Right cardiac atrium (tissue), 5 donors: ENCODE results near the gene KDM2B. TPM values are rescaled to one million over a fixed set of nuclear protein-coding genes. Genes with fewer than 3 reads are reported as not detected.
"Not testable (repeated sequence)": the region's sequence is repeated elsewhere in the genome, so short reads cannot be mapped to it uniquely, and the experiment has no call there.

Source experiments
- ATAC-seq, 2 donors: fragments of 200-7000 bp; cut with Tn5 transposase; one replicate each; pipeline versions ENCODE4 v1.8.0 to v1.9.1; 2020; ENCODE audit warnings: moderate library complexity in 2 of 2, mild to moderate bottlenecking in 1 of 2
- DNase-seq, 3 donors: peaks; one replicate each; pipeline ENCODE4 v3.0.0-alpha.2; 2020
- H3K27ac ChIP-seq: one replicate; pipeline ENCODE4 v1.5.1; 2013; ENCODE audit warnings: mild to moderate bottlenecking, low read length, control low read depth, moderate library complexity
- H3K27me3 ChIP-seq: one replicate; pipeline ENCODE4 v1.6.1; 2013; ENCODE audit not compliant: control insufficient read depth, insufficient read depth
- H3K4me1 ChIP-seq: one replicate; pipeline ENCODE4 v1.6.1; 2013; ENCODE audit warnings: low read length; ENCODE audit not compliant: control insufficient read depth, insufficient read depth
- H3K4me3 ChIP-seq: one replicate; pipeline ENCODE4 v1.5.1; 2013; ENCODE audit warnings: low read length, control low read depth
- H3K9me3 ChIP-seq: one replicate; pipeline ENCODE4 v1.6.1; 2013; ENCODE audit warnings: low read length; ENCODE audit not compliant: control insufficient read depth
- WGBS: extraction: QIAGEN DNeasy Blood & Tissue Kit; methylation state at CpG from one replicate; pipeline ENCODE4 v1.1.7; 2013; 5-methylcytosine and 5-hydroxymethylcytosine counted together
- intact Hi-C, 4 donors: fragments of 100-400 bp; cut with DNase I; formaldehyde crosslinking; loops; one replicate each; pipeline versions ENCODE4 v1.11.0 to v1.14.0; 2022 to 2023
- polyA plus RNA-seq: library from polyadenylated mRNA; stranded (reverse); fragments of 200-250 nt; gene quantifications from one replicate; pipeline ENCODE4 v1.2.3, GENCODE V29; 2013
- total RNA-seq, 4 donors: library from RNA; stranded (reverse); fragmentation: NEBNext Ultra II Directional; extraction: Animal tissue kit (Norgen Biotek cat#: 25700); gene quantifications; one replicate each; pipeline ENCODE4 v1.2.1, GENCODE V29; 2021
- donor health status: healthy with polysubstance abuse.
- donor health status: DM: no; HTN: yes; CAD: no.
- donor health status: DM: no; HTN: no; CAD: no.
- donor health status: DM: no; HTN: yes; CAD: no; lungs with severe emphysema.
- donor health status: DM: yes; HTN: yes; CAD: no.

Gene KDM2B
- total and polyA plus RNA-seq, 5 donors: 6.1 to 16.0 (median 13.0) TPM

DNA sequence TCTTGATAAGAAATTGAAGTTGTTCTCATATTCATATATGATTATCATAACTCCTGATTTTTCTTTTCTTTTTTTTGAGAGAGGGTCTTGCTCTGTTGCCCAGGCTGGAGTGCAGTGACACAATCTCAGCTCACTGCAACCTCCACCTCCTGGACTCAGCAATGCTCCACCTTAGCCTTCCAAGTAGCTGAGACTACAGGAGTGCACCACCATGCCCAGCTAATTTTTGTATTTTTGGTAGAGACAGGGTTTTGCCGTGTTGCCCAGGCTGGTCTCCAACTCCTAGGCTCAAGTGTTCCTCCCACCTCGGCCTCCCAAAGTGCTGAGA, 2.5 kb upstream of the KDM2B start:
- intact Hi-C loops: loop anchor here in 1 of 4 donors (5.0 kb wide), 1 partner anchor 44 kb away; the partner anchor contains the start of gene ORAI1
- H3K27ac ChIP-seq, H3K4me1 ChIP-seq, H3K27me3 ChIP-seq, DNase-seq, H3K4me3 ChIP-seq, ATAC-seq, H3K9me3 ChIP-seq: not testable (repeated sequence)
- WGBS: 88% methylated on average over 2 of the region's 2 CpGs

DNA sequence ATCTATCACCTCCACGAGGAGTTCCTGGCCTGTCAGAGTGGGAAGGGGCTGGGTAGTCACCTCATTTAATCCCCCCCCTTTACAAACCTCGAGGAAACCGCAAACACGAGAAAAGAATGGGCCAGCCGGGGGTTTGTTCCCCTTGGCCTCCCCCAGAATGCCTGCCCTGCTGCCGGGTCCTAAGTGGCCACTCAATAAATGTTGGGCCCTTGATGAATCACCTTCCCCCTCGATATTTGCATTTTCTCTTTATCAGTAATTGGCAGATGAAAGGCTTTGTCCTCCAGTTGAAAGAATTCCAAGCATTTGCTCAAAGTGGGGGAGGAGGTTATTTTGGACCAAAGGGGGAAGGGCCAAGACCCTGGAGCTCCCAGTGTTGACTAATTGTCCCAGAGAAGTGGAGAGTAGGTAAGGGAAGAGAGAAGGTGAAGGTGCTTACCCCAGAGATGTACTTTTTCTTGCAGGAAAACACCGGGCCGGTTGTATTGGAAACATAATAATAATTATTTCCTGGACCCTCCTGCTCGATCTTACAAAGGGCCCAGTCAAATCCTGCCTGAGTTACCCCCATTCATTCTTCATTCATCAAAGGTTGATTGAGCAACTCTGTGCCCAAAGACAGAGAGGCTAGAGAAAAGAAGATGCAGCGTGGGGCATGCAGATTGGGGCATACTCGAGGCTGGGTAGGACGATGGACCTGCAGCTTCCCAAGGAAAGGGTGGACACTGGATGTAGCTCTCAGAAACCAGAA, 1.9 kb upstream of the KDM2B start:
- ATAC-seq (no peak), DNase-seq (no peak)
- Histone ChIP-seq H3K27me3 (no peaks in the 10 kb centered on the region), H3K4me1 (peaks cover 9% of the 10 kb centered on the region), H3K9me3 (no peaks in the 10 kb centered on the region), H3K4me3 (no peak overlapping the region), H3K27ac (no peak overlapping the region)
- WGBS: 45% methylated on average over 13 of the region's 13 CpGs
- intact Hi-C loops: loop anchor here in 1 of 4 donors (5.0 kb wide), 1 partner anchor 45 kb away; the partner anchor contains the start of gene ORAI1

DNA sequence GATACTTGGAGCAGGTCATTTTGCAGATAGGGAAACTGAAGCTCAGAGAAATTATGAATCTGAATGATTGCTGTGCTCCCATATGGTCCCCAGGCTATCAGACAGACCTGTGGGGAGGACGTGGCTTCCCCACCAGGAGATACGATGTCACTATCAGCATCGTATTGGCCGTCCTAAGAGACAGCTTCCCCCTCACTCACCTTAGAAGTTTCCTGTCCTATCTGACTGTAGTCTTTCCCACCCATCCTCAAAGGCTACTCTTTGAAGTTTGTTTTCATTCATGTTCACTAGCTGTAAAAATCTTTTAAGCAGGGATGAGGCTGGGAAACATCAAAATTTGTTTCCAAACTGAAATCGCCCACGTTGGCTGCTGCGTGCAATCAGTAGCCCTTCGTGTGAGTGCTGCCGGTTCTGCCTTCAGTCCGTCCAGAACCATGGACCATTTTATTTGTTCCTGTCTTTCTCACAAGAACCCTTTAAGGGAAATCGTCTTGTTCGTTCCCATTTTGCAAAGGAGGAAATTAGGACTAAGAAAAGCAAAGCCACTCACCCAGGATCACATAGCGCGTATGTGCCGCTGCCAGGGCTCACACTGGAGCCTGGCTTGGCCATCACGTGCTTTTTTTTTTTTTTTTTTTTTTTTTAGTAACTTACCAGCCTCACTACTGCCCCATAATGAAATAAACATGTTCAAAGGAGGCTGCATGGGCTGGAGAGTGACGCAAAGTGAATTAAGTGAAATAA, 1.0 kb upstream of the KDM2B start:
- intact Hi-C loops: loop anchor here in 1 of 4 donors (5.0 kb wide), 1 partner anchor 45 kb away; the partner anchor contains the start of gene ORAI1
- peak overlapping the region; percentile 30 for H3K27ac ChIP-seq
- ATAC-seq (peak in 1 of 2 donors; percentile 47), DNase-seq (peak in 1 of 3 donors; percentile 79)
- H3K9me3 ChIP-seq: no peaks in the 10 kb centered on the region
- peaks cover 9% of the 10 kb centered on the region for H3K4me1 ChIP-seq
- H3K27me3 ChIP-seq: no peaks in the 10 kb centered on the region
- peak overlapping the region; percentile 12 for H3K4me3 ChIP-seq
- WGBS: 14% methylated on average over 17 of the region's 17 CpGs

DNA sequence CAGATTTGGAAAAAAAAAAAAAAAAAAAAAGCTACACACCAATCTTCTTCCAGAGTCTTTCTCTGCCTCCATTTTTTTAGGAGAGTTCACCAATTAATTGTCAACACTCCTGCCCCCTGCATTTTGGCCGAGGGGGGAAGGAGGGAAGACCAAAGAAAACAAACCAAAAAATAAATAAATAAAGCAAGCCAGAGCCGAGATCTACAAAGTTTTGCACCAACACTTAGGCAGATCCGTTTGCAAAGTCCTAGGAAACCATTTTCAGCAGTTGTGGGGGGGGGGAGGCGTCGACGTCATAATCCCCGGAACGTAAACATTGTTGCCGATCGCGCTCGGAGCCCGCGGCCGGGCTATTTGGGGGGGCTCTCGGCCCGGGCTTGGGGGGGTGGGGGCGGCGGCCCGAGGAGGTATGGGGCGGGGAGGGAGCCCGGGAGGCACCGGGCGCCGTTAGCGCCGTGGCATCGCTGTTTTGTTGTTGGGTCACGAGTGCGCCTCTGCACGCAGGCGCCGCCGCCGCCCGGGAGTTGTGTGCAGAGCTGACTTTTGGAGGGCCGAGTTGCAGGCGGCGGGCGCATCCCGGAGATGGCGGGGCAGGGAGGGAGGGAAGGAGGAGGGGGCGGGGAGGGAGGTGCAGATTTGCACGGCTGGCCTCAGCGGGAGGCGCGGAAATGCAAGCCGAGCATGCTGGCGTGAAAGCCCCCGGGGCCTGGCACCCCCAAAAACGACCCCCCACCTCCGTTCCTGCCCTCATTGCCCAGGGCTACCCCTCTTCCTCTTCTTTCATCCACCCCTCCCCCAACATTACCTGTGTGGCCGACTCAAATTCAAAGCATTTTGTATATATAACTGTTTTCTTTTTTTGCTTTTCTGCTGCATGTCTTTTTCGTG, 598 bp downstream of the KDM2B start:
- WGBS: under 1% methylated on average over 54 of the region's 54 CpGs
- Histone ChIP-seq H3K27ac (peak overlapping the region; percentile 60), H3K4me3 (peak overlapping the region; percentile 98), H3K9me3 (no peaks in the 10 kb centered on the region), H3K27me3 (no peaks in the 10 kb centered on the region), H3K4me1 (peaks cover 9% of the 10 kb centered on the region)
- DNase-seq (peak; percentile 70 to 90 (median 89)), ATAC-seq (peak; percentile 58 to 63)
- intact Hi-C loops: loop anchor here in 1 of 4 donors (5.0 kb wide), 1 partner anchor 47 kb away; the partner anchor contains the start of gene ORAI1

DNA sequence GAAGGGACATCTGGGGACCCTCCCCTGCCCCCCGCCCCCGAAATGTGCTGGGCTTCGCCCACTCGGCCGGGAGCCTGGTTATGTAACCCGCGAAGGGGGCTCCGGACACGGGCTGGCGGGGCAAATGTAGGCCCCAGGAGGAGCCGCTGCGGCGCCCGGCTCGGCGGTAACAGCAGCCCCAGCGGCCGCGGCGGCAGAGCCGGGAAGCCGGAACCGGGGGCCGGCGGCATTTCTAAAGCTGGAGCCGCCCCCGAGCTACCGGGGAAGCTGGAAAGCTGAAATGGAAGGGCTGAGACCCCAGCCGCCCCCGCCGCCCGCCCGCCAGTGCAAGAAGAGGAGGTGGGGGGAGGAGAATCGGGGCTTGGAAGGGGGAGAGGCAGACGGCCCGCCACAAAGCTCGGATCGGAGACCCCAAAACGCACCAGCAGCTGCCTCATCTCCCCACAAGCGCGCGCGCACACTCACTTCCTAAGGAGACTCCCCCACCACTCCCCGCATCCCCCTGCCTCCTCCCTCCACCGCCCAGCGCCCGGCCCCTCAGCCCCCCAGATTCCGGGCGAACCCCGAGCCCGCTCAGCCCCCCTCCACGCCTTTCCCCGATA, 1.5 kb downstream of the KDM2B start:
- no peak overlapping the region for H3K27ac ChIP-seq

DNA sequence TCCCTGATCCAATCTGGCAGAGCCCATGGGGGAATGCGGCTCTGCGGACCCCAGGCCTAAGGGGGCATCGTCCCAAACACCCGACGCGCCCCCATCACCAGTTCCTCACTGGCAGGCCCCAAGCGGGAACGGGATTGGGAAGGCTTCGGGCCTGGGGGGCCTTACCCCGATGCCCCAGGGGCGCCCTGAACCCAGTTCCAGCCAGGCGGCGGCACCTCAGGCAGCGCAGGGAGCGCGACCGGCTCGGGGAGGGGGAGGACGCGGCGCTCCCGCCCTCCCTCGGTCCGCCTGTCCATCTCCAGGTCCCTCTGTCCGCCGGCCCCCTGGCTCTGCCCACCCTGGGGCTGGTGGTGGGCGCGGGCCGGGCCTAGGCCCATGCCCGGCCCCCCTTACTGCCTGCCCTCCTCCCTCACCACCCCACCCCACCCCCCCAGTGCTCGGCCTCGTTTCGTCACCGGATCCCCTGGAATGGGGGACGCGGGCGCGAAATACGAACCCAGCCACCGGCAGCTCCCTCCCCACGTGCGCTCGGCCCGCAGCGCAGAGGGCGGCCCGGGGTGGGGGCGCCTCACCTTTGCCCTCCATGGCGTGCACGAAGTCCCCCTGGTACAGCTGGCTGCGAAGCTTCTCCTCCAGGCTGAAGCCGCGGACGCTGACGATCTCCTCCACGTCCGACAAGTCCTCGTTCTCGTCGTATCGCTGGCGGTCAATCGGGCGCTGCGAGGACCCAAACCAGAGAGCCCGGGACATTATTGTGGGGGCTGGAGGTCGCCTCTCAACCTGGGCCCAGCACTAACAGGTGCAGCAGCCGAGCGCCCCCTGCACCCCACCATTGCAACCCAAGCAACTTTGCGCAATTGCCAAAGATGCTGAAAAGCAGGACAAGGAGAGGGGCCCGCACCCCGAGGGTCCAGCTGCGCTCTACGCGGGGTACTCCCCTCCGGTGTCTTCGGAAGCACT, 2.3 kb downstream of the KDM2B start:
- peaks cover 9% of the 10 kb centered on the region for H3K4me1 ChIP-seq
- peak overlapping the region; percentile 98 for H3K4me3 ChIP-seq
- H3K27ac ChIP-seq: no peak overlapping the region
- ATAC-seq (peak; percentile 15 to 43), DNase-seq (peak; percentile 37 to 80 (median 78))
- intact Hi-C loops: no loop called here
- WGBS: 18% methylated on average over 76 of the region's 77 CpGs
- H3K27me3 ChIP-seq: no peaks in the 10 kb centered on the region
- H3K9me3 ChIP-seq: no peaks in the 10 kb centered on the region

More for the DNA sequence above, 1.5 kb downstream of the KDM2B start:
- Histone ChIP-seq H3K9me3 (no peaks in the 10 kb centered on the region), H3K4me3 (peak overlapping the region; percentile 98), H3K4me1 (peaks cover 9% of the 10 kb centered on the region), H3K27me3 (no peaks in the 10 kb centered on the region)
- ATAC-seq: peak in 1 of 2 donors; percentile 11
- peak in 2 of 3 donors; percentile 68 to 78 for DNase-seq
- intact Hi-C loops: no loop called here
- WGBS: under 1% methylated on average over 53 of the region's 53 CpGs

DNA sequence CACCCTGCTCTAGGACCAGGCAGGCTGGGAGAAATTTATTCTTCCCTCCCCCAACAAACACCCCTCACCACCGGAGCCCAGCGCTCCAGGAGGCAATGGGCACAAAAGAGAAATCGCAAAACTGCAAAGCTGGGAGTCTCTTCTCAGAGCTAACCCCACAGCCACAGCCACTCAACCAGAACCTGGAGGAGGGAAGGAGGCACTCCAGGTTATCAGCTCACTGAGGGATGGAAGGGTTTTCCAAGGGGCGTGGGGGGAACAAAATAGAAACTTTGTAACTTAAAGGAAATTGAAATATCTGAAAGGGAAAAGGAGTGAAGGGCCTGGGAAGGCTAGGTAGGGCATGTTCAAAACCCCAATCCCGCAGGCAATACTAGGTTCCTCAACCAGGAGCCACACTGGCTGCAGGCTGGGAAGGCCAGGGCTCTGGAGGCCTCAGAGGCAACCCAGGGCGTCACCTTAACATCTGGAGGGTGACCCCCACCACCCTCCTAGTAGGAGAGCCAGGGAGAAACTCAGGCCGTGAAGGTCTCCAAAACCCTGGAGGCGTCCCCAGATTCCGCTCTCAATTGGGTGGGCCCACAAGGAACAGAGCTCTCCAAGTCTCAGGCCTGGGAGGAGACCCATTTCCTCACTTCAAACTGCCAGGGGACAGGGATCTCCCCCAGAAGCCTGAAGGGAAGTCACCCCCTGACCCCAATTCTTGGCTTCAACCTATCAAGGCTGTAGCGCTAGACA, 3.2 kb downstream of the KDM2B start:
- ATAC-seq (no peak), DNase-seq (peak in 1 of 3 donors; percentile 20)
- Histone ChIP-seq H3K4me3 (no peak overlapping the region), H3K9me3 (no peaks in the 10 kb centered on the region), H3K27ac (no peak overlapping the region), H3K4me1 (peaks cover 9% of the 10 kb centered on the region), H3K27me3 (no peaks in the 10 kb centered on the region)
- WGBS: 84% methylated on average over 10 of the region's 10 CpGs
- intact Hi-C loops: no loop called here

DNA sequence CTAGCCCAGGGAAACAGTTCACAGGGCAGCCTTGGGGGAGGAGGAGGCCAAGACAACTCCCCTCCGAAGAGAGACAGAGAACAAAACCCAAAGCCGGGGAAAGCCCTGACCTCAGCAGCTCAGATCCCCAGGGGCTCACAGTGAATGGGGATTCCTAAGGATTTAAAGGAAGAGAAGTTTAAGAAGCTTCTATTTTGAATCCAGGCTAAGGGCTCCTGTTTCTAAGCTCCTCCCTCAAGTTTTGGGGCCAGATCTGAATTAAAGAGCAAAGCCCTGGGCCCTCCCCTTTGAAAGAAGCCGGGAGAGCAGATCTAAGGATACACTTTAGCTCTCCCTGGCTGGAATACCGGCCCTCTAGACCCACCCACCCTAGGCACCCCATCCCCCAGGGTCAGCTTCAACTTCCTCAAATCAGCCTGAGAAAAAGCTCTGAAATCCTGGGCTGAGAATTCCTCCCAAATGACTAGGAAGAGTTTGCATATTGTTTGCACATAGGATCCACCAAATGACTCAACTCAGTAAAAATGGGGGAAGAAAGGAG, 3.9 kb downstream of the KDM2B start:
- intact Hi-C loops: no loop called here
- WGBS: 34% methylated on average over 4 of the region's 4 CpGs
- DNase-seq (peak in 1 of 3 donors; percentile 63), ATAC-seq (peak in 1 of 2 donors; percentile 3)
- Histone ChIP-seq H3K9me3 (no peaks in the 10 kb centered on the region), H3K27me3 (no peaks in the 10 kb centered on the region), H3K27ac (peak overlapping the region; percentile 53), H3K4me3 (no peak overlapping the region), H3K4me1 (peaks cover 6% of the 10 kb centered on the region)
